DMS 273 treated with DMSO at 0.1 percent for 48 hours (cell line): ENCODE results near the gene PTPRN.
A peak's percentile ranks its signal among the peaks of the same experiment; 100 is the strongest.

Experiments
- DNase-seq: peaks from one replicate; lab custom pipeline; 2025; lab: John Stamatoyannopoulos, UW

The PTPRN gene

DNA sequence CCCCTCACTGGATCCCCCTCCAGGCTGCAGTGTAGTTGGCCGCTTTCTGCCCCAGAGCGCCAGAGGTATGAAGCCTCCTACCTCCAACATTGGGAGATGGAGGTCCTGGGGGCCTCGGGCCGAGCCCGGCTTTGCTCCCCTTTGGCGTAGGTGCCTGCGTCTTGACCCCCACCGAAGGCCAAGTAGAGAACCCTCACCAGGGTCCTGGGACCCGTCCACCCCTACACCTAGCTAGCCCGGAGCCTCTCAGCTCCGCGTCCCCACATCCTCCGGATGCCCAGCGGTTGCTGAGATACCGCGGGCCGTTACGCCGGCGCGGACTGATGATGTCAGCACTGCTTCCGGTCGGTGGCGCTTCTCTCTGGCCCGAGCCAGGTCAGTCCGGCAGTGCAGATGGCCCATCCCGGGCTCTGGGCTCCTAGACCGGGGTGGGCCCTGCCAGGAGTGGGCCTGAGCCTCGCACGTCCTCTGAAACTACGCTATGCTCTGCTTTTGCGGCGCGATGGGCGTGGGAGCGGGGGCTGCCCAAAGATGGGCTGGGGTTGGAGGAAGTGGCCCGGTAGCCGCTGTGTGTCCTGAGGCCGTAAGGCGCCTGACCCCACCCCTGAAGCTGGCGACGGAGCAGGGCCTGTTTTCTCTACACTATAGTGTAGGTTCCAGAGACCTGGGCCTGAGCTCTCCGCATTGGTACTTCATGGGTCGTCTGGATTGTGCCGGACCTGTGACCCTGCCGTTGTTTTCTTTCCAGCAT, 63.9 kb downstream of the PTPRN start, which contains the start of the genes GLB1L and STK16:
GLB1L (minus strand) TSS at position 297 of the 751 bp plus-strand sequence. CDS start 1,871 bp downstream, outside the sequence.
STK16 (plus strand) TSS at position 332 of the 751 bp plus-strand sequence. CDS start 521 bp downstream, outside the sequence.
- peak; percentile 34 for DNase-seq

DNA sequence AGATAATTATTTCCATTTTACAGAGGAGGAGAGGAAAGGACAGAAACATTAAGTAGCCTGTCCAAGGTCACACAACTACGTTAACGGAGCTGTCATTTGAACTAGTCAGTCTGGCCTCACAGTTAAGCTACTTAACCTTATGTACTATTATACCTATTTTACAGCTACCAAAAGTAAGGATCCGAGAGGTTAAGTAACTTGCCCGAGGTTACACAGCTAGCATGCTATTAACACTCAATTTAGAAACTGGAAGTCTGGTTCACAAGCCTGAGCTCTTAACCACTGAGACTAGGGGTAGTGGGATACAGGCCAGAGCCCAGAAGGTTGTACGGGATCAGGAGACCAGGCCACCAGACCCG, 64.4 kb downstream of the PTPRN start:
- no peak for DNase-seq

DNA sequence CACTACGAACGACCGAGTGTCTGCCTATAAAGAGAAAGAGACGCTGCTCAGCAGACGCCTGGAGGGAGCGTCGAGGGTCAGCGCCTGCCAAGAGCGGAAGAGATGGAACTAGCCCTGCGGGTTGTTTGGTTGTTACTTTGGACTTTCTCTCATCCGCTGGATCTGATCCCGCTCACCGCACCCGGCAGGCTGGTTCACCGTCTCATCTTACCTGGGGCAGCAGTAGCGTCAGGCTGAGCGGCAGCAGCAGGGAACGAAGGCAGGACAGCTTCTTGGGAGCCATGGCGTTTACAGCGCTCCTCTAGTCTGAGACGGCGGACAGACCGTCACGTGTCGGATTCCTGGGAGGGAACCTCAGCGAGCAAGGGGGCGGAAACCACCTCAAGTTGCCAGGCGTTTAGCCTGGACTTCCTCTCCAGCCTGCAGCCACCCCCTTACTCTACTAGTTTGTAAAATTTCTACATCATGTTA, 65.9 kb downstream of the PTPRN start:
- no peak for DNase-seq
